IPS-18a (cell line): Measurements from ENCODE around the gene PHF10.

ENCODE experiments used
- H3K27ac ChIP-seq: one replicate; pipeline ENCODE4 v1.5.1; 2013; ENCODE audit warnings: low read length
- H3K27me3 ChIP-seq: one replicate; pipeline ENCODE4 v1.6.1; 2013; ENCODE audit warnings: mild to moderate bottlenecking, low read length; ENCODE audit not compliant: control insufficient read depth, insufficient read depth
- H3K36me3 ChIP-seq: one replicate; pipeline ENCODE4 v1.6.1; 2013; ENCODE audit warnings: low read depth, low read length; ENCODE audit not compliant: control insufficient read depth
- H3K4me1 ChIP-seq: one replicate; pipeline ENCODE4 v1.6.1; 2013; ENCODE audit warnings: low read depth, low read length; ENCODE audit not compliant: control insufficient read depth
- H3K4me3 ChIP-seq: one replicate; pipeline ENCODE4 v1.5.1; 2013; ENCODE audit warnings: low read length
- H3K9ac ChIP-seq: one replicate; pipeline ENCODE4 v1.6.1; 2013; ENCODE audit warnings: mild to moderate bottlenecking, low read length, moderate library complexity
- H3K9me3 ChIP-seq: one replicate; pipeline ENCODE4 v1.6.1; 2013; ENCODE audit warnings: low read depth, low read length; ENCODE audit not compliant: control insufficient read depth

The PHF10 gene

GRCh38 chr6:169669147-169669546 is 55.2 kb downstream of the PHF10 start:
- Histone ChIP-seq H3K9me3 (no peaks in the 10 kb centered on the region), H3K4me1 (no peaks in the 10 kb centered on the region), H3K36me3 (peaks cover 56% of the 10 kb centered on the region), H3K4me3 (no peak overlapping the region), H3K27ac (no peak overlapping the region), H3K9ac (no peak overlapping the region), H3K27me3 (no peaks in the 10 kb centered on the region)

GRCh38 chr6:169668203-169668847 is 56.0 kb downstream of the PHF10 start:
- no peaks in the 10 kb centered on the region for H3K9me3 ChIP-seq
- peaks cover 64% of the 10 kb centered on the region for H3K36me3 ChIP-seq

GRCh38 chr6:169667716-169668115 is 56.6 kb downstream of the PHF10 start:
- H3K36me3 ChIP-seq, result peaks cover 69% of the 10 kb centered on the region
- no peaks in the 10 kb centered on the region for H3K27me3 ChIP-seq
- H3K4me3 ChIP-seq, result no peak overlapping the region
- H3K9me3 ChIP-seq, result no peaks in the 10 kb centered on the region
- H3K27ac ChIP-seq, result no peak overlapping the region
- H3K4me1 ChIP-seq, result no peaks in the 10 kb centered on the region
- no peak overlapping the region for H3K9ac ChIP-seq

More at GRCh38 chr6:169668203-169668847, 56.0 kb downstream of the PHF10 start:
- Histone ChIP-seq H3K9ac (no peak overlapping the region), H3K4me1 (no peaks in the 10 kb centered on the region), H3K27me3 (no peaks in the 10 kb centered on the region), H3K4me3 (no peak overlapping the region), H3K27ac (no peak overlapping the region)

- no peak overlapping the region for H3K4me3 ChIP-seq
These were observed 57.9 kb downstream of the PHF10 start for GRCh38 chr6:169666441-169666840.

GRCh38 chr6:169665289-169665688 is 59.0 kb downstream of the PHF10 start:
- Histone ChIP-seq H3K9ac (no peak overlapping the region), H3K36me3 (peaks cover 62% of the 10 kb centered on the region), H3K4me1 (no peaks in the 10 kb centered on the region), H3K9me3 (no peaks in the 10 kb centered on the region), H3K27ac (no peak overlapping the region), H3K4me3 (no peak overlapping the region), H3K27me3 (no peaks in the 10 kb centered on the region)

More at GRCh38 chr6:169666441-169666840, 57.9 kb downstream of the PHF10 start:
- Histone ChIP-seq H3K27ac (no peak overlapping the region), H3K9ac (no peak overlapping the region), H3K27me3 (no peaks in the 10 kb centered on the region), H3K36me3 (peaks cover 66% of the 10 kb centered on the region), H3K9me3 (no peaks in the 10 kb centered on the region), H3K4me1 (no peaks in the 10 kb centered on the region)

GRCh38 chr6:169664227-169664626 is 60.1 kb downstream of the PHF10 start:
- Histone ChIP-seq H3K27me3 (no peaks in the 10 kb centered on the region), H3K4me3 (no peak overlapping the region), H3K27ac (no peak overlapping the region), H3K9me3 (no peaks in the 10 kb centered on the region), H3K4me1 (no peaks in the 10 kb centered on the region), H3K9ac (no peak overlapping the region), H3K36me3 (peaks cover 66% of the 10 kb centered on the region)

GRCh38 chr6:169663468-169663867 is 60.8 kb downstream of the PHF10 start:
- Histone ChIP-seq H3K4me3 (no peak overlapping the region), H3K9me3 (no peaks in the 10 kb centered on the region), H3K36me3 (peaks cover 67% of the 10 kb centered on the region), H3K27ac (no peak overlapping the region), H3K4me1 (no peaks in the 10 kb centered on the region), H3K9ac (no peak overlapping the region), H3K27me3 (no peaks in the 10 kb centered on the region)

GRCh38 chr6:169661391-169661756 is 62.9 kb downstream of the PHF10 start:
- Histone ChIP-seq H3K4me1 (no peaks in the 10 kb centered on the region), H3K27ac (no peak overlapping the region), H3K27me3 (no peaks in the 10 kb centered on the region), H3K36me3 (peaks cover 69% of the 10 kb centered on the region), H3K9ac (no peak overlapping the region), H3K9me3 (no peaks in the 10 kb centered on the region), H3K4me3 (no peak overlapping the region)

- Histone ChIP-seq H3K27me3 (no peaks in the 10 kb centered on the region), H3K36me3 (peaks cover 65% of the 10 kb centered on the region), H3K9ac (no peak overlapping the region), H3K27ac (no peak overlapping the region), H3K9me3 (no peaks in the 10 kb centered on the region), H3K4me1 (no peaks in the 10 kb centered on the region), H3K4me3 (no peak overlapping the region)
These were observed 63.4 kb downstream of the PHF10 start for GRCh38 chr6:169660751-169661390.

- Histone ChIP-seq H3K27me3 (no peaks in the 10 kb centered on the region), H3K27ac (no peak overlapping the region), H3K9me3 (no peaks in the 10 kb centered on the region), H3K4me1 (no peaks in the 10 kb centered on the region), H3K9ac (no peak overlapping the region), H3K36me3 (peaks cover 60% of the 10 kb centered on the region), H3K4me3 (no peak overlapping the region)
These were observed 64.3 kb downstream of the PHF10 start for GRCh38 chr6:169659820-169660610.

- peaks cover 52% of the 10 kb centered on the region for H3K36me3 ChIP-seq
- no peak overlapping the region for H3K9ac ChIP-seq
- H3K4me3 ChIP-seq, result no peak overlapping the region
- no peaks in the 10 kb centered on the region for H3K4me1 ChIP-seq
- H3K9me3 ChIP-seq, result no peaks in the 10 kb centered on the region
- H3K27me3 ChIP-seq, result no peaks in the 10 kb centered on the region
- H3K27ac ChIP-seq, result no peak overlapping the region
These were observed 67.1 kb downstream of the PHF10 start for GRCh38 chr6:169657284-169657610.
